GM12878 (cell line): ENCODE measurements around the gene CEP131. TPM values are rescaled to one million over a fixed set of nuclear protein-coding genes. Genes with fewer than 3 reads are reported as not detected.

Experiments used
- ATAC-seq: fragments of 200-7000 bp; cut with Tn5 transposase; 3 replicates; pipeline ENCODE4 v1.9.1; 2020; ENCODE audit warnings: mild to moderate bottlenecking, moderate library complexity
- BruUV-seq: library from RNA; stranded (reverse); fragments of 400-500 nt; replicated peaks from 2 replicates; lab custom pipeline; 2021; lab: Mats Ljungman, UMichigan
- CTCF ChIA-PET: fragments of 300-600 bp; sonication (Branson Sonifier 250); formaldehyde crosslinking; extraction: SDS; loops from one replicate; lab custom pipeline; 2021; ENCODE audit warnings: inconsistent platforms; lab: Yijun Ruan, JAX
- POLR2A ChIA-PET: fragments of 350-600 bp; formaldehyde crosslinking; extraction: SDS; loops from one replicate; lab custom pipeline; 2021; ENCODE audit warnings: inconsistent platforms; lab: Charles Lee
- RAD21 ChIA-PET: fragments of 300-600 bp; sonication (Branson Sonifier 250); formaldehyde crosslinking; loops from one replicate; lab custom pipeline; 2023; ENCODE audit warnings: antibody characterized with exemption; ENCODE audit not compliant: unreplicated experiment; lab: Charles Lee
- SMC1A ChIA-PET: fragments of 300-600 bp; sonication (Branson Sonifier 250); formaldehyde crosslinking; loops from one replicate; lab custom pipeline; 2023; ENCODE audit not compliant: unreplicated experiment, uncharacterized antibody; lab: Charles Lee
- DNase-seq: peaks from one replicate; pipeline ENCODE4 v3.0.0-alpha.2; 2011; ENCODE audit warnings: low read depth, low spot score
- FAIRE-seq: peaks from 3 replicates; lab custom pipeline; 2011; peaks lifted over from hg19 to GRCh38; lab: Jason Lieb, UNC
- H2AFZ ChIP-seq: 2 replicates; pipeline ENCODE4 v1.6.0; 2011; ENCODE audit warnings: low read depth, low read length, control low read depth; ENCODE audit not compliant: control insufficient read depth
- H3K27ac ChIP-seq: 2 replicates; pipeline ENCODE4 v1.5.1; 2011; ENCODE audit warnings: control low read depth; ENCODE audit not compliant: control insufficient read depth, insufficient read depth
- H3K27me3 ChIP-seq, 2 experiments: replicated peaks in 1 of 2; 2 replicates each; pipeline versions ENCODE4 v1.6.0 to v1.6.1; 2011; ENCODE audit warnings: low read length in 1 of 2; ENCODE audit not compliant: control insufficient read depth in 2 of 2, insufficient read depth in 2 of 2
- H3K36me3 ChIP-seq, 2 experiments: 2 replicates each; pipeline ENCODE4 v1.5.1; 2011; ENCODE audit warnings: low read length in 1 of 2; ENCODE audit not compliant: control insufficient read depth in 2 of 2, insufficient read depth in 2 of 2
- H3K4me1 ChIP-seq: 2 replicates; pipeline ENCODE4 v1.6.1; 2011; ENCODE audit warnings: mild to moderate bottlenecking, low read length, moderate library complexity, mixed read lengths; ENCODE audit not compliant: control insufficient read depth, insufficient read depth
- H3K4me2 ChIP-seq: 2 replicates; pipeline ENCODE4 v1.6.0; 2011; ENCODE audit warnings: control low read depth; ENCODE audit not compliant: control insufficient read depth, insufficient read depth
- H3K4me3 ChIP-seq: fragments of 200-600 bp; sonication (generic); 2 replicates; pipeline ENCODE4 v1.5.1; 2016
- H3K79me2 ChIP-seq: 2 replicates; pipeline ENCODE4 v1.6.0; 2011; ENCODE audit warnings: low read length; ENCODE audit not compliant: control insufficient read depth, insufficient read depth
- H3K9ac ChIP-seq: 2 replicates; pipeline ENCODE4 v1.8.0; 2011; ENCODE audit warnings: low read length, control low read depth, mixed read lengths; ENCODE audit not compliant: control insufficient read depth, insufficient read depth
- H3K9me3 ChIP-seq: replicated peaks from 3 replicates; pipeline ENCODE4 v1.5.1; 2011; ENCODE audit warnings: mild to moderate bottlenecking, low read length; ENCODE audit not compliant: control insufficient read depth, insufficient read depth
- H4K20me1 ChIP-seq: 2 replicates; pipeline ENCODE4 v1.6.0; 2011; ENCODE audit not compliant: control insufficient read depth, insufficient read depth
- EGR1 ChIP-seq, 2 experiments: IDR thresholded peaks; 1 replicate in 1 of 2; 2 replicates in 1 of 2; pipeline ENCODE4 v1.6.1; 2011 to 2012; ENCODE audit warnings: low read depth in 2 of 2, low read length in 2 of 2, borderline replicate concordance in 1 of 2, mild to moderate bottlenecking in 1 of 2, moderate library complexity in 1 of 2
- FOS ChIP-seq: IDR thresholded peaks from 3 replicates; pipeline ENCODE4 v1.6.1; 2011; ENCODE audit warnings: borderline replicate concordance; ENCODE audit not compliant: insufficient read length; ENCODE audit errors: extremely low read depth
- IKZF1 ChIP-seq: fragments of 450-650 bp; conservative IDR thresholded peaks from 2 replicates; pipeline ENCODE4 v1.6.1; 2017; ENCODE audit warnings: antibody characterized with exemption, mild to moderate bottlenecking
- IRF4 ChIP-seq: IDR thresholded peaks from 2 replicates; pipeline ENCODE4 v1.6.1; 2011; ENCODE audit warnings: low read depth, low read length
- KAT2A ChIP-seq: conservative IDR thresholded peaks from 2 replicates; pipeline ENCODE4 v1.6.1; 2011; ENCODE audit warnings: low read depth, low read length; ENCODE audit not compliant: control insufficient read depth
- MEF2A ChIP-seq: IDR thresholded peaks from 2 replicates; pipeline ENCODE4 v1.6.1; 2011; ENCODE audit warnings: low read depth, mild to moderate bottlenecking, low read length, moderate library complexity; ENCODE audit not compliant: insufficient read depth
- MEF2B ChIP-seq: fragments of 450-650 bp; IDR thresholded peaks from 2 replicates; pipeline ENCODE4 v1.6.1; 2018; ENCODE audit warnings: mild to moderate bottlenecking, moderate library complexity; ENCODE audit not compliant: partially characterized antibody, poor library complexity, severe bottlenecking
- NFYB ChIP-seq: IDR thresholded peaks from 2 replicates; pipeline ENCODE4 v1.6.1; 2011; ENCODE audit warnings: low read depth, mild to moderate bottlenecking, low read length, improper control_type of control experiment, moderate library complexity; ENCODE audit not compliant: insufficient read depth
- RBBP5 ChIP-seq: fragments of 200-600 bp; sonication (generic); conservative IDR thresholded peaks from 2 replicates; pipeline ENCODE4 v1.6.1; 2016
- SMARCA5 ChIP-seq: fragments of 450-650 bp; IDR thresholded peaks from 2 replicates; pipeline ENCODE4 v1.6.1; 2017; ENCODE audit warnings: mild to moderate bottlenecking
- STAT3 ChIP-seq: IDR thresholded peaks from 2 replicates; pipeline ENCODE4 v1.6.1; 2011; ENCODE audit warnings: low read depth, low read length, improper control_type of control experiment
- WGBS: methylation state at CpG from one replicate; pipeline ENCODE4 v1.1.6; 2016; ENCODE audit warnings: low lambda C conversion rate; ENCODE audit not compliant: insufficient replicate concordance, insufficient coverage; ENCODE audit errors: missing lambda C conversion rate; 5-methylcytosine and 5-hydroxymethylcytosine counted together
- in situ Hi-C: fragments of 300-500 bp; cut with MboI; formaldehyde crosslinking; loops from 9 replicates; pipeline ENCODE4 v1.14.3; 2018; ENCODE audit warnings: mixed read lengths
- intact Hi-C: fragments of 100-400 bp; cut with micrococcal nuclease; formaldehyde crosslinking; loops from one replicate; pipeline ENCODE4 v1.14.2; 2022; ENCODE audit not compliant: unreplicated experiment
- polyA plus RNA-seq, 11 experiments: library from polyadenylated mRNA; depleted of rRNA in 4 of 11; unstranded in 6 of 11; stranded (reverse) in 5 of 11; fragments of >200 nt; fragmentation: Nextera tagmentation in 4 of 11; fragmentation: Illumina TruSeq in 1 of 11; extraction: Ambion mirVana in 4 of 11; extraction: Trizol in 1 of 11; gene quantifications; 1 replicate in 1 of 11; 2 replicates in 10 of 11; pipeline versions ENCODE4 v1.2.1 to v1.2.3, GENCODE V29; 2011 to 2016; ENCODE audit warnings: inconsistent platforms in 2 of 11, missing spikeins in 2 of 11, low read depth in 1 of 11
- total RNA-seq, 4 experiments: library from RNA; depleted of rRNA in 3 of 4; stranded (reverse); fragments of >200 nt in 3 of 4; fragmentation: Illumina TruSeq in 1 of 4; extraction: Trizol in 1 of 4; gene quantifications; 2 replicates each; pipeline versions ENCODE4 v1.2.1 to v1.2.3, GENCODE V29; 2013 to 2021
- TF ChIP-seq, protein P1 (sequence below): fragments of 450-650 bp; IDR thresholded peaks from 2 replicates; pipeline ENCODE4 v1.6.1; 2016; ENCODE audit warnings: mild to moderate bottlenecking
- TF ChIP-seq, protein P2 (sequence below): fragments of 450-650 bp; conservative IDR thresholded peaks from 2 replicates; pipeline ENCODE4 v1.6.1; 2017; ENCODE audit warnings: mild to moderate bottlenecking, moderate library complexity
- TF ChIP-seq, protein P3 (sequence below): fragments of 450-650 bp; IDR thresholded peaks from 2 replicates; pipeline ENCODE4 v1.6.1; 2014; ENCODE audit warnings: mild to moderate bottlenecking
- TF ChIP-seq, protein P4 (sequence below): fragments of 450-650 bp; formaldehyde crosslinking; IDR thresholded peaks from 2 replicates; pipeline ENCODE4 v1.4.0; 2022; ENCODE audit warnings: mild to moderate bottlenecking, moderate library complexity

CEP131 gene
- total and polyA plus RNA-seq, 10 of the 15 experiments (the other 5 are each of a cell fraction or from before 2014, with no cell fraction given) = 0.05 to 17.3 (median 6.7) TPM

DNA sequence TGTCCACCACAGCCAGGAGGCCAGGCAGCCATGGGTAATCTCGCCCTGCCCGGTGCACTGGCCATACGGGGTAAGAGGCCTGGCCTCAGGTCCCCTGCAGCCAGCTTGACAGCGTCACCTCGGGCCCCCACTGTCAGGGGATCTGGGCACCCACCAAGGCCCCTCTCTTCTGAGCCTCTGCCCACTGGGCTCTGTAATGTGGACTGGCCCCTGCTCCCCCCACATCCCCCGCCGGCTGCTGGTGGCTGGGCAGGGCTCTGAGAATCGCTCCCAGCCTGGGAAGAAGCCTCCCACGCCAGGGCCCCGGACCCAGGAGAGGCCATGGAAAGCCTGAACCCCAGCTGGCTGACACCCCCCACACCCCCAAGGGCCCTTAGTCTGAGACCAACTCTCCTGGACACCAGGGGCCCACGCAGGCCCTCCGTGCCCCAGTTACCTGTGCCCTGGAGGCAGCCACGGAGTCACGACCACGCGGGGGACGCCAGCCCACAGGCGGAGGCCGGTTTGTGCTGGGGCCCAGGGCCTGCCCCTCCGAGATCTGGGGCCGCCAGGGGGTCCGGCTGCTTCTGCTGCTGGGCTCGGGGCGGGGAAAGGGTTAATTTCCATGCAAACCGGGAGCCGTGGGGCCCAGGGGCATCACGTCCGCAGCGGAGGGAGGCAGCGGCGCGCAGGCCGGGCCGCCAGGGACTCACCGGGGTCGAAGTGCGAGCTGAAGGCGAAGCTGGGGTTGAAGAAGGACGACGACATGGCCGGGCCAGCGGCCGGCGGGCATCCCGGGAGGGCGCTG is 57.3 kb downstream of the CEP131 start, which contains the start of gene PVALEF:
PVALEF (plus strand) TSS at position 262 of the 787 bp plus-strand sequence. CDS start 15,720 bp downstream, outside the sequence.
- Histone ChIP-seq H3K36me3 (no peaks in the 10 kb centered on the region), H3K4me1 (no peaks in the 10 kb centered on the region), H3K27me3 (no peaks in the 10 kb centered on the region; a peak in 4 of 4 replicates), H4K20me1 (no peaks in the 10 kb centered on the region)
- SMC1A ChIA-PET = no interaction called here
- intact Hi-C loops (no loop called here), in situ Hi-C loops (loop anchor here (5.0 kb wide), 1 partner anchor 52 kb away; no protein-coding TSS in a partner anchor)
- TF ChIP-seq, protein P1, sequence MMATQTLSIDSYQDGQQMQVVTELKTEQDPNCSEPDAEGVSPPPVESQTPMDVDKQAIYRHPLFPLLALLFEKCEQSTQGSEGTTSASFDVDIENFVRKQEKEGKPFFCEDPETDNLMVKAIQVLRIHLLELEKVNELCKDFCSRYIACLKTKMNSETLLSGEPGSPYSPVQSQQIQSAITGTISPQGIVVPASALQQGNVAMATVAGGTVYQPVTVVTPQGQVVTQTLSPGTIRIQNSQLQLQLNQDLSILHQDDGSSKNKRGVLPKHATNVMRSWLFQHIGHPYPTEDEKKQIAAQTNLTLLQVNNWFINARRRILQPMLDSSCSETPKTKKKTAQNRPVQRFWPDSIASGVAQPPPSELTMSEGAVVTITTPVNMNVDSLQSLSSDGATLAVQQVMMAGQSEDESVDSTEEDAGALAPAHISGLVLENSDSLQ = no peak
- TF ChIP-seq STAT3 (no peak), MEF2B (no peak), IKZF1 (no peak), KAT2A (no peak), RBBP5 (no peak), SMARCA5 (no peak), IRF4 (no peak), EGR1 (IDR thresholded peaks at IDR 0.05; ENCODE audit: borderline replicate concordance in 1 of 2, low read depth in 2 of 2, low read length in 2 of 2) (no peak), NFYB (no peak), MEF2A (no peak), FOS (no peak)
- TF ChIP-seq, protein P2, sequence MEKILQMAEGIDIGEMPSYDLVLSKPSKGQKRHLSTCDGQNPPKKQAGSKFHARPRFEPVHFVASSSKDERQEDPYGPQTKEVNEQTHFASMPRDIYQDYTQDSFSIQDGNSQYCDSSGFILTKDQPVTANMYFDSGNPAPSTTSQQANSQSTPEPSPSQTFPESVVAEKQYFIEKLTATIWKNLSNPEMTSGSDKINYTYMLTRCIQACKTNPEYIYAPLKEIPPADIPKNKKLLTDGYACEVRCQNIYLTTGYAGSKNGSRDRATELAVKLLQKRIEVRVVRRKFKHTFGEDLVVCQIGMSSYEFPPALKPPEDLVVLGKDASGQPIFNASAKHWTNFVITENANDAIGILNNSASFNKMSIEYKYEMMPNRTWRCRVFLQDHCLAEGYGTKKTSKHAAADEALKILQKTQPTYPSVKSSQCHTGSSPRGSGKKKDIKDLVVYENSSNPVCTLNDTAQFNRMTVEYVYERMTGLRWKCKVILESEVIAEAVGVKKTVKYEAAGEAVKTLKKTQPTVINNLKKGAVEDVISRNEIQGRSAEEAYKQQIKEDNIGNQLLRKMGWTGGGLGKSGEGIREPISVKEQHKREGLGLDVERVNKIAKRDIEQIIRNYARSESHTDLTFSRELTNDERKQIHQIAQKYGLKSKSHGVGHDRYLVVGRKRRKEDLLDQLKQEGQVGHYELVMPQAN = no peak
- TF ChIP-seq, protein P3, sequence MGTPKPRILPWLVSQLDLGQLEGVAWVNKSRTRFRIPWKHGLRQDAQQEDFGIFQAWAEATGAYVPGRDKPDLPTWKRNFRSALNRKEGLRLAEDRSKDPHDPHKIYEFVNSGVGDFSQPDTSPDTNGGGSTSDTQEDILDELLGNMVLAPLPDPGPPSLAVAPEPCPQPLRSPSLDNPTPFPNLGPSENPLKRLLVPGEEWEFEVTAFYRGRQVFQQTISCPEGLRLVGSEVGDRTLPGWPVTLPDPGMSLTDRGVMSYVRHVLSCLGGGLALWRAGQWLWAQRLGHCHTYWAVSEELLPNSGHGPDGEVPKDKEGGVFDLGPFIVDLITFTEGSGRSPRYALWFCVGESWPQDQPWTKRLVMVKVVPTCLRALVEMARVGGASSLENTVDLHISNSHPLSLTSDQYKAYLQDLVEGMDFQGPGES = no peak
- TF ChIP-seq, protein P4, sequence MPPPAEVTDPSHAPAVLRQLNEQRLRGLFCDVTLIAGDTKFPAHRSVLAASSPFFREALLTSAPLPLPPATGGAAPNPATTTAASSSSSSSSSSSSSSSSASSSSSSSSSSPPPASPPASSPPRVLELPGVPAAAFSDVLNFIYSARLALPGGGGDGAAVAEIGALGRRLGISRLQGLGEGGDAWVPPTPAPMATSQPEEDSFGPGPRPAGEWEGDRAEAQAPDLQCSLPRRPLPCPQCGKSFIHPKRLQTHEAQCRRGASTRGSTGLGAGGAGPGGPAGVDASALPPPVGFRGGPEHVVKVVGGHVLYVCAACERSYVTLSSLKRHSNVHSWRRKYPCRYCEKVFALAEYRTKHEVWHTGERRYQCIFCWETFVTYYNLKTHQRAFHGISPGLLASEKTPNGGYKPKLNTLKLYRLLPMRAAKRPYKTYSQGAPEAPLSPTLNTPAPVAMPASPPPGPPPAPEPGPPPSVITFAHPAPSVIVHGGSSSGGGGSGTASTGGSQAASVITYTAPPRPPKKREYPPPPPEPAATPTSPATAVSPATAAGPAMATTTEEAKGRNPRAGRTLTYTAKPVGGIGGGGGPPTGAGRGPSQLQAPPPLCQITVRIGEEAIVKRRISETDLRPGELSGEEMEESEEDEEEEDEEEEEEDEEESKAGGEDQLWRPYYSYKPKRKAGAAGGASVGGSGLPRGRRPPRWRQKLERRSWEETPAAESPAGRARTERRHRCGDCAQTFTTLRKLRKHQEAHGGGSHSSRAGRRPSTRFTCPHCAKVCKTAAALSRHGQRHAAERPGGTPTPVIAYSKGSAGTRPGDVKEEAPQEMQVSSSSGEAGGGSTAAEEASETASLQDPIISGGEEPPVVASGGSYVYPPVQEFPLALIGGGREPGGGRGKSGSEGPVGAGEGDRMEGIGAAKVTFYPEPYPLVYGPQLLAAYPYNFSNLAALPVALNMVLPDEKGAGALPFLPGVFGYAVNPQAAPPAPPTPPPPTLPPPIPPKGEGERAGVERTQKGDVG (CRISPR knock-in tag) = no peak
- TF ChIP-seq, all 136 proteins: peak for 0
- no peak within 1 kb of the TSS for H3K9ac ChIP-seq
- 23% methylated on average over 43 of the region's 46 CpGs for WGBS
- FAIRE-seq = no peak
- no TSS peak for BruUV-seq
- no peak within 1 kb of the TSS for H3K4me2 ChIP-seq
- no peaks in the 10 kb centered on the region for H3K9me3 ChIP-seq
- no peak within 1 kb of the TSS for H2AFZ ChIP-seq
- no peak within 1 kb of the TSS for H3K27ac ChIP-seq
- H3K79me2 ChIP-seq = no peaks in the 10 kb centered on the region
- POLR2A ChIA-PET = no interaction called here
- no peak for DNase-seq
- no peak within 1 kb of the TSS for H3K4me3 ChIP-seq
- CTCF ChIA-PET = no interaction called here
- ATAC-seq = no peak
- RAD21 ChIA-PET = no interaction called here
